Left lobe of liver (tissue), 2 donors: ENCODE results near the gene LMF1. TPM values are rescaled to one million over a fixed set of nuclear protein-coding genes. Genes with fewer than 3 reads are reported as not detected.

ENCODE experiments used
- ATAC-seq: fragments of 200-7000 bp; cut with Tn5 transposase; one replicate; pipeline ENCODE4 v1.9.1; 2020; ENCODE audit warnings: mild to moderate bottlenecking, moderate library complexity
- DNase-seq: peaks from one replicate; pipeline ENCODE4 v3.0.0-alpha.2; 2020; ENCODE audit warnings: low spot score
- total RNA-seq: library from RNA; stranded (reverse); gene quantifications from one replicate; pipeline ENCODE4 v1.2.1, GENCODE V29; 2021
- donor health status: DM: no; HTN: no; CAD: no; lungs with moderate emphysema.
- donor health status: DM: no; HTN: yes; CAD: no.

Gene LMF1
- total RNA-seq, result 13.5 TPM

- ATAC-seq (peak; percentile 97), DNase-seq (peak; percentile 97)
Measured at GRCh38 chr16:970766-971581, at the start of gene LMF1. LMF1 (minus strand) TSS chr16:970984; CDS start chr16:970980, 4 bp downstream.

GRCh38 chr16:1020091-1020399 lies 49.3 kb upstream of the LMF1 start:
- DNase-seq (no peak), ATAC-seq (no peak)

DNA sequence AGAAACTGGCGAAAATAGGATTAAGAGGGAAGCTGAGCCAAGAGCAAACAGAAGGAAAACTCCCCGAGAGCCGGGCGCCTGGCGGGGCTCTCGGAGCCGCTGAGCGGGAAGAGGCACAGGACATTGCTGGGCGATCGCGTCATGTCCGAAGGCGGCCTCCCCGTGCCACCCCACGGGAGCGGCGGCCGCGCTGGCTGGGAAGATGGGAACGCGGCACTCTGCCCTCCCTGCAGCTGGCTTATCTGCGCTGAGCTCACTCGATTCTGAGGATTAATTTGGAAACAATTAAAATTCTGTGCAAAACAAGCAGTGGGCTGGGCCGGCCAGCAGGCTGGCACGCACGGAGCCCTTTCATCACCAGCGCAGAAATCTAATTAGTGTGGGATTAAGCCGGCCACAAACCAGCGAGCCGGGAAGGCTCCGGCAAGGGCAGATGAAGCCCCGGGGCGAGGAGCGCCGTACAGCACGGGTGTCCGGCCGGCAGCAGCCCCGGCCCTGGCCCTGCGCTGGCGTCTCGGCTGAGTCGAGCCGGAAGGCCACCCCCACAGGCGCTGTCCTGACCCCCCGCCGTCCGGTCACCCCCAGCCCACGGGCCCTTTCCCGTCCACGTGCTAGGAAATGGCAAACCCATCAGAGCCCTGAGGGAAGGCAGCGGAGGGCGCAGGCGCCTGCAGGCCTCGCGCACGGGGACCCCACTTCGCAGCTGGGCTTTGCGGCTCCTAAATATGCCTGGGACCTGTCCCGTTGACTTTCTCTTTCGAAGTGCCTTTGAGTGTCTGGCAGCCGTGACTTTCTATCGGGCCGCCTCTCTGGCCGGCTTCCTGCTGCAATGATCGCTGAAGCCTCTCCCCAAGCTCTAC lies 48.7 kb upstream of the LMF1 start:
- ATAC-seq (no peak), DNase-seq (no peak)

DNA sequence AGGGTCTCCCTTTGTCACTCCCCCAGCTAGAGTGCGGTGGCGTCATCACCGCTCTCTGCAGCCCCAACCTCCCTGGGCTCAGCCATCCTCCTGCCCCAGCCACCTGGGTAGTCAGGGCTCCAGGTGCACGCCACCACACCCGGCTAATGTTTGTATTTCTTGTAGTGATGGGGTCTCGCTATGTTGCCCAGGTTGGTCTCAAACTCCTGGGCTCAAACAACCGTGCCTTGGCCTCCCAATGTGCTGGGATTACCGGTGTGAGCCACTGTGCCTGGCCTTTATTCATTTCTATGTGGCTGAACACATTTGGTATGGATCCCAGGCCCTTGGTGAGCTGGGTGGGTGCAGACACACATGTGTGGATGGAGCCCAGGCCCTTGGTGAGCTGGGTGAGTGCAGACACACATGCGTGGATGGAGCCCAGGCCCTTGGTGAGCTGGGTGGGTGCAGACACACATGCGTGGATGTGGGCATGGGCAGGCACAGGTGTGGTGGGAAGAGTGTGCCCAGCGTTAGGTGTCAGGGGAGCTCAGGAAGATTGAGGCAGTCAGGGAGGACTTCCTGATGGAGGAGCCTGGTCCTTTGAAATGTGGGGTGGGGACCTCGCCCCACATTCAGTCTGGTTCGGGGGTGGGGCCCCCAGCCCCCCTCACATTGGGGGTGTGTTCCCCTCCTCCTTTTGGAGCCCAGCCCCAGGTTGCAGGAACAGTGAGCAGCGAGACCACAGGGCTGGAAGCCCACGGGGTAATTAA lies 47.8 kb upstream of the LMF1 start:
- ATAC-seq, result no peak
- no peak for DNase-seq

DNA sequence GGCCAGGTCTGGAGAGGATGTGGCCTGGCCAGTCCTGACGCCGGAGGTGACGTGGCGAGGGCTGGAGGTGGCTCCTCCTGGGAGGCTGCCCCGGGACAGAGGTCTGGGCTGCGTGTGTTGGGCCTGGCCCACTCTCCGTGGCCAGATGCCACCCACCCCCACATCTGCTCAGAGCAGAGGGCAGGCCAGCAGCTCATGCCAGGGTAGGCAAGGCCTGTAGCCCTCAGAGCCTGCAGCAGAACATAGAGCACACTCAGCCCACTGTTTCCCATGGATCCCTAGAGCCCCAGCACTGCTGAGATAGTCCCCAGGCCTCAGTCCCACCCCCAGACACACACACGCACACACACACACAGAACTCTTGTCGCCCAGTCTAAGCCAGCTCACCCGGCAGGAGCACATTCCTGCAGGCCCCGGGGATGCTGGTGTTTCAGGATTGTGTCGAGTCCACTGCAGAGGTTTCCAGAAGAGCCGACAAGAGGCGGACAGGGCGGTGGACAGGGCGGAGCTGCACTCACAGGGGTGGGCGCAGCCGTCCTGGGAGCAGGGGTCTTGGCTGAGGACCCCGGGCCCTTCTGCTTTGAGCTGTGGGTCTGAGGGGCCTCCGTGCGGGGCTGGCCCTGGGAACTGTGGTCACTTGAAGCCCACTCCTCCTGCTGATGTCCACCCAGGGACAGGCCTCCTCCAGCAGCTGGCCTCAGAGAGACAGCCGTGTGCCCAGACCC lies 44.1 kb upstream of the LMF1 start:
- DNase-seq, result no peak
- ATAC-seq, result no peak

DNA sequence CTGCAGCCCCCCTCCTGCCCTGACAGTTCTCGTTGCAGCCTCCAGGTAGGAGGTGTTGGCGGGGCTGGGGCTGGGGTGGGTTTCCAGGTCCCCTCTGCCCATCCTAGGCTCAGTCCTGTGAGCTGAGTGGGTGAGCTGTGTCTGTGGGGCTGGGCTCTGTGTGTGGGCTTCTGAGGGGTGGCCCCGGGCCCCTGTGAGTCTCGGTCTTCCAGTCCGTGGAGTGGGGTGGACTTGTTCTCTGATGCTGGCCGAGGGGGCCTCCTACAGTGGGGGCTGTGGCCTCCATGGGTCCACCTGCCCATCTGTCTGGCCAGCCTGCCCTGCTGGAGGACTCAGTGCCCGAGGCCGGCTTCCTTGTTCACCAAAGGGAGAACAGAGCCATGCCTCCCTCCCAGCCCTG lies 43.4 kb upstream of the LMF1 start:
- ATAC-seq (no peak), DNase-seq (no peak)

DNA sequence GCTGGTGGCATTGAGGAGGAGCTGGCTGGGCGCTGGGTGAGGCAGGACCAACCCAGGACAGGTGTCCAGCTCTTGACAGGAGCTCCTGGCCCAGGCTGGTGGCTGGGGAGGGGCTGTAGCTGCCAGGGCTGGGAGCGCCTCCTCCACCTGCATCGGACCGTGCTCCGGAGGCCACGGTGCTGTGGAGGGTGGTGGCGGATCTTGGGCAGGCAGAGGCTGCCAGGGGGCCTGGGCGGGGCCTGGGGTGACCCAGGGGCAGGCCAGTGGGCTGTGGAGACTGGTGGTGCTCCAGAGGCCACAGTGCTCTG lies 42.8 kb upstream of the LMF1 start:
- no peak for DNase-seq
- no peak for ATAC-seq

DNA sequence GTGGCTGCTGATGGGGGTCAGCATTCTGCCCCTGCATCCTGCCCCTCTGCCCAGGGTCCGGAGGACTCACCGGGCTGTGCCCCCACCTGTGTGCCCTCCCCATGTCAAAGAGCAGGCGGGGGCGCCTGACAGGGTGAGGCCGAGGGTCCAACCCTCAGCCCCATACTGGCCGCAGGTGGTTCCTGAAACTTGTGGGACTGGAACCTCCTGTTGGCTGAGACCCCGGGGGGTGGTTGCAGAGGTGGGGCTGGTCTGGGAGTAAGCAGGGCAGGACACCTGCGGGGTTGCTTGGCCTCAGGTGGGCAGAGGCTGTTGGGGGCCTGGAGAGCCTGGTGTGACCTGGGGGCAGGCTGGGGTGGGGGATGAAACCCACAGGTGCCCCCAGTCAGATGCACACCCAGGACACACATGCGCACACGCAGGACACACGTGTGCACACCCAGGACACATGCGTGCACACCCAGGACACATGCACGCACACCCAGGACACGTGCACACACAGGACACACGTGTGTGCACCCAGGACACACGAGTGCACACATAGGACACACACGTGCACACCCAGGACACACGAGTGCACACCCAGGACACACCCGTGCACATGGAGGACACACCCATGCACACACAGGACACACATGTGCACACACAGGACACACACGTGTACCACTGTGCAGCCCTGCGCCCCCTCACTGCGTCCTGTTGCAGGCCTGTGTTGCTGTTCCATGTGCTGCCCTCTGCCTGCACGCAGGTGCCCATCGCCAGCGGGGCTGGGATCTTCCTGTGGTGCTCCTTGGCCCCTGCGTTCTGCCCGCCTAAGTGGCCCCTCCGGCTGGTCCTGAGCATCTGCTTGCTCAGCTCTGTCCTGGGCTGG lies 42.2 kb upstream of the LMF1 start:
- no peak for DNase-seq
- no peak for ATAC-seq

DNA sequence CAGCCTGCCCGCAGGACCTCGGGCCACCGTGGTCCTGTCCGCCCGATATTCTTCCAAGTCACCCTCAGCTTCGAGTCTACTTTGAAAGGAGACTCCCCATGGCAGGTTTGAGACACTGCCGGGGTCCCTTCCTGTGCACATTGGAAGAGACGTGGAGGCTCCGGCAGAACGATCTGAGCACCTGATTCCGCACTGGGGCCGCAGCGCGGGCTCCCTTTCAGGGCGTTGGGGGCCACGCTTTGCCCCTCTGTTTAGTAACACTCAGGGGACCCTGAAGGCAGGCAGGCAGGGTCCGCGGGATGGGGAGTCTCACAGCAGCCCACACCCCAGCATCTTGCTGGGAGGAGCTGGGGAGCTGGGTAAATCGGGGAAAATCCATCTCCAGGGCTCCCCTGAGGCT lies 41.4 kb upstream of the LMF1 start:
- ATAC-seq (no peak), DNase-seq (no peak)

DNA sequence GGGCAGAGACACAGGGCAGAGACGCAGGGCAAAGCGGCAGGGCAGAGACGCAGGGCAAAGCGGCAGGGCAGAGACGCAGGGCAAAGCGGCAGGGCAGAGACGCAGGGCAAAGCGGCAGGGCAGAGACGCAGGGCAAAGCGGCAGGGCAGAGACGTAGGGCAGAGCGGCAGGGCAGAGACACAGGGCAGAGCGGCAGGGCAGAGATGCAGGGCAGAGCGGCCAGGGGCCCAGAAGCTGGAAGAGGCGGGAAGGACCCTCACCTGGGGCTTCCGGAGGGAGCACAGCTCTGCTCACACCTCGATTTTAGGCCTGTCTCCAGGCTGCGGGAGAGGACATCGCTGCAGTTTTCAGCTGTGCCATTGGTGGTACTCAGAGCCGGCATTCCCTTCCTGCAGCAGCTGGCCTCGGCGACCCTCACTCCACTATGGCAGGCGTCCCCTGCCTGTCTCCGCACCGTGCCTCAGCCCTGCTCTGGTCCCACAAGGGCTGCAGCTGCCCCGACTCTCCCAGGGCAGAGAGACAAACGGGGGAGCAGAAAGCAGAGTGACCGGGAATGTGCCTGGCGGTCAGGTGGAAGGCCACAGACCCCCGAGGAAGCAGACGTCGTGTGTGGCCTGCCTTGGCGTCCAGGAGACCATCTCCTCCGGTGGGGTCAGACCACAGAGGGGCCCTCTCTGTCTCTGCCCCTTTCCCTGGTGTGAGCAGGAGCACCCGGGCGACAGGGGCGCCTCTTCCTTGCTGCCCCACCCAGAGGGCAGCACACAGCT lies 40.7 kb upstream of the LMF1 start:
- DNase-seq, result no peak

DNA sequence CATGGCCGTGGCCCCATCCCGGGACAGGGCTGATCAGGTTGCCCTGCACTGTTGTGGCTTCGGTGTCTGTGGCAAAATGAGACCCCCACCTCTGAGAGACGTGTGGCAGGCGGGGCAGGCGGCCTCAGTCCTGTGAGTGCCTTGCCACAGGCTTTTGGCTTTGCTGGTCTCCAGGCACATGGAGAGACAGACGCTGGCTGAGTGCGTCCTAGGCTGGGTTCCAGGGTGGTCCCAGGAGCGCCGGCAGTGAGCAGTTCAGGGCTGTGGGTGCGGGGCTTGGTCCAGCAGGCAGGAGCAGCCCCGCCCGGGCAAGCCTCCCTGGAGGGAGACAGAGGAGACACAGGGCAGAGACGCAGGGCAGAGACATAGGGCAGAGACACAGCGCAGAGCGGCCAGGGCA lies 40.0 kb upstream of the LMF1 start:
- DNase-seq (no peak), ATAC-seq (no peak)

More for the DNA sequence above, 40.7 kb upstream of the LMF1 start:
- ATAC-seq, result no peak

DNA sequence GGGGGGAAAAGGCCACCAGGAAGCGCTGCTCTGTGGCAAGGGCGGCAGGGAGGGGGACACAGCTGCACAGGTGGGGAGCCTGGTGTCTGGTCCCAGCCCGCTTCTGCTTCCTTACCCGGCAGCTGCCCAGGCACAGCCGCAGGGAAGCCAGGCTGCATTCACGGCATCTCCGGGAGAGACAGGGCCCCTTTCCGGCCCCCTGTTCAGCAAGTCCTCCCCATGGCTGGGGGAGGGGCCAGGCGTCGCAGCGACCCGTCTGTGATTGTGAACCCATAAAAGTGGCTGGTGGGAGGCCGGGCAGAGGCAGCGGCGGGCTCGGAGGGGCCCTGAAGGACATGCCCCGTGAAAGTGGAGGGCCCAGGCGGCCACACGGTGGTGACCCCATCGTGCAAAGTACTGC lies 39.5 kb upstream of the LMF1 start:
- DNase-seq (no peak), ATAC-seq (no peak)

DNA sequence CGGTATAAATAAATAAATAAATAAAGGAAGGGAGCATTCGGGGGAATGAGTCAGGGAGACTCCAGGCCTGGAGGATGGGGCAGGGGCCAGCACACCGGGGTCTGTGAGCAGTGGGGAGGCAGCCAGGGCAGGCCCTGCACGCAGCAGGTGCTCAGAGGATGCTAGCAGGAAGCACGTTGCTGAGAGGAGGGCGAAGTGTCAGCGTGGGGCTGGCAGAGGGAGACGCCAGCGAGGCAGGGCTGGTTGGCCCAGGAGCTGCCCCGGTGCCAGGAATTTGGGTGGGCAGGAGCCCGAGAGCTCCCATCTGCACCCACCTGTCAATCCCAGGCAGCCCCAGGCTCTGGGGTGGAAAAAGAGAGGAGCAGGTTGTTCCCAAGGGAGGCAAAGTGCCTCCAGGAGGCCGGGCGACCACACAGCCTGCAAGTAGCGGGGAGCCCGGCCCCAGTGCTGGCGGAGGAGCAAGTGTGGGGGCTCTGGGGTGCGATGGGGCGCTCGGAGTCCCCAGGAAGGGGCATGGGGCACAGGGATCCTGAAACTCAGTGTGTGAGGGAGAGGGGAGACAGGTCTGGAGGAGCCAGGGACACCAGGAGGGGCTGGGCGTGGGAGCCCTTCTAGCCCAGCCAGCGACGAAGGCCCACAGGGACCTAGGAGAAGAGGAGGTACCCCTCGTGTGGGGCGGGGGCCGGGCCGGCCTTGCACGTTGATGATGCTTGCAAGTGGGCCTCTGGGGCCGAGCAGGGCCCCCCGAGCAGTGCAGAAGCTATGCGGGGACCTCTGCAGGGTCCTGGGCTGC lies 38.8 kb upstream of the LMF1 start:
- ATAC-seq (no peak), DNase-seq (no peak)

DNA sequence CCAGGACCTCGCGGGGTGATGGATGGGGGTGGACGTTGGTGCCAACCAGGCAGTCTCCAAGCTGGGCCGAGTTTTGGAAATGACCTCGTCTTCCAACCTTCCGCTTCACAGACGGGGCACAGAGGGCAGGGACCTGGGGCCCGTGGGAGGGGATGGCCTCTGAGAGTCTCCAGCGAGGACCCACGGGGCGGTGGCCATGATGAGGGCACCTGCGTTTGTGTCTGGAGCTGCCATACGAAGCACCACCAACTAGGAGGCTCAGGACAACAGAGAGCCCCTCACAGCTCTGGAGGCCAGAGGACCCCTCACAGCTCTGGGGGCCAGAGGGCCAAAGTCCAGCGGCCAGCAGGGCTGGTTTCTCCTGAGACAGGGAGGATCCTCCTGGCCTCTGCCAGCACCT lies 37.3 kb upstream of the LMF1 start:
- ATAC-seq (no peak), DNase-seq (no peak)

DNA sequence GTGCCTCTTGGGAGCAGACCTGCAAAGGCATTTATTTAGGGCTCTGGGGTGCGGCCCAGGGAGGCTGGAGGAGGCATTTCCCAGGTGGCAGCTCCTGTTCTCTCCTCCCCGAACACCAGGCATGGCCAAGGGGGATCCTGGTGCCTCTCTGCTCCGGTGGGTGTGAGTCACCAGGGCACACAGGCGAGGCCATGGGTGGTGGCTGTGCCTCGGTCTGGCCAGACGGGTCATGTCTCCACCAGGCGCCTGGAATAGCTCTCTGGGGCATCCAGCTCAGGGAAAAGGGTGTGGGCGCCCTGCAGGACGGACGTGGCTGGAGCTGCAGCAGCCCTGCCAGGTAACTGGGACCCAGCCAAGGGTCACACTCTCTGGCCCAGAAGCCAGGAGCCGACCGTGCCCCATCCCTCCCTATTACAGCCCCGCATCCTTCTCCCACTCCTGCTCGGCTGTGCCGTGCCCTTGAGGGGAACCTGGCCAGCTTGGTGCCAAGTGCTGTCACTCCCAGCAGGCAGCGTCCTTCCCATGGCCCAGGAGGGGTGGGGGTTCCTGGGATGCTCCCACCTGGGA lies 36.6 kb upstream of the LMF1 start:
- no peak for ATAC-seq
- DNase-seq, result no peak

GRCh38 chr16:1006781-1007180 lies 36.0 kb upstream of the LMF1 start:
- ATAC-seq (no peak), DNase-seq (no peak)

DNA sequence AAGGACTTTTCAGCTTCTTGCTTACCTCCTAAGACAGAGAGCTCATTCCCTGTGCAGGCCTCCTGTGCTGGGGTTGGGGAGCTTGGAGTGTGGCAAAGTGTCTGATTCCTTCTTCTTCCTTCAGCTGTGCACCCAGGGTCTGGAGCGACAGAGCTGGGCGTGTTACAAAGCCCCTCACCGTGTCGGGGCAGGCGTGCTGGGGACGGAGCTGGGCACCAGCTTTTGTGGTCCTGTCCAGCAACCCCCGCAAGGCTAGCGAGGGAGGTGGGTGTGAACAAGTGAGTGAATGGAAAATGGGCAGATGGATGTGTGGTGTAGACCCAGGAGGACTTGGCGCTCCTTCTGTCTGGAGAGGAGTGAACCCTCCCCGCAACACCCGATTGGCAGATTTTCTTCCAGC lies 34.5 kb upstream of the LMF1 start:
- DNase-seq, result no peak
- no peak for ATAC-seq
